H1 (cell line): ENCODE data around the gene ZNF629. TPM values are rescaled to one million over a fixed set of nuclear protein-coding genes. Genes with fewer than 3 reads are reported as not detected.

Source experiments
- CTCF ChIA-PET: fragments of 300-600 bp; sonication (Branson Sonifier 250); formaldehyde crosslinking; loops from one replicate; lab custom pipeline; 2021; ENCODE audit not compliant: partially characterized antibody; lab: Charles Lee
- POLR2A ChIA-PET: fragments of 300-600 bp; sonication (Branson Sonifier 250); formaldehyde crosslinking; loops from one replicate; lab custom pipeline; 2021; ENCODE audit warnings: inconsistent platforms; ENCODE audit not compliant: partially characterized antibody; lab: Charles Lee
- DNase-seq, 2 experiments: peaks; one replicate each; pipeline versions ENCODE4 v3.0.0 to v3.0.0-alpha.2; 2010 to 2022; ENCODE audit warnings: low spot score in 2 of 2, low read depth in 1 of 2, mixed read lengths in 1 of 2
- FAIRE-seq: peaks from 2 replicates; lab custom pipeline; 2011; peaks lifted over from hg19 to GRCh38; lab: Jason Lieb, UNC
- H2AFZ ChIP-seq: 2 replicates; pipeline ENCODE4 v1.8.1; 2012; ENCODE audit warnings: low read length, inconsistent platforms
- H2AK5ac ChIP-seq: 2 replicates; pipeline ENCODE4 v1.6.1; 2013; ENCODE audit warnings: low read depth, low read length
- H2BK120ac ChIP-seq: replicated peaks from 2 replicates; pipeline ENCODE3; 2013; ENCODE audit warnings: low read depth, low read length, inconsistent platforms
- H2BK12ac ChIP-seq: 2 replicates; pipeline ENCODE4 v1.6.1; 2013; ENCODE audit warnings: low read depth, low read length
- H2BK15ac ChIP-seq: 2 replicates; pipeline ENCODE4 v1.6.1; 2013; ENCODE audit warnings: low read length
- H2BK20ac ChIP-seq: 2 replicates; pipeline ENCODE4 v1.6.1; 2013; ENCODE audit warnings: low read length
- H2BK5ac ChIP-seq: 2 replicates; pipeline ENCODE4 v1.6.1; 2013; ENCODE audit warnings: low read depth, low read length
- H3K14ac ChIP-seq: 2 replicates; pipeline ENCODE4 v1.6.1; 2013; ENCODE audit warnings: inconsistent platforms; ENCODE audit not compliant: insufficient read length
- H3K18ac ChIP-seq: 2 replicates; pipeline ENCODE4 v1.6.1; 2013; ENCODE audit warnings: low read length; ENCODE audit errors: extremely low read depth
- H3K23ac ChIP-seq: 2 replicates; pipeline ENCODE4 v1.6.1; 2013; ENCODE audit warnings: inconsistent platforms; ENCODE audit not compliant: insufficient read length
- H3K23me2 ChIP-seq: 2 replicates; pipeline ENCODE4 v1.6.1; 2013; ENCODE audit warnings: low read depth, low read length
- H3K27ac ChIP-seq: 2 replicates; pipeline ENCODE4 v1.6.1; 2011; ENCODE audit warnings: low read depth, low read length, inconsistent platforms
- H3K27me3 ChIP-seq, 4 experiments: replicated peaks in 1 of 4; 1 replicate in 1 of 4; 2 replicates in 3 of 4; pipeline versions ENCODE4 v1.6.1 to v1.8.1; 2011 to 2013; ENCODE audit warnings: low read length in 3 of 4, mild to moderate bottlenecking in 3 of 4, inconsistent platforms in 2 of 4, mixed read lengths in 2 of 4, moderate library complexity in 1 of 4; ENCODE audit not compliant: control insufficient read depth in 3 of 4, insufficient read depth in 3 of 4; ENCODE audit errors: extremely low read depth in 1 of 4
- H3K36me3 ChIP-seq, 4 experiments: 2 replicates each; pipeline versions ENCODE4 v1.6.1 to v1.8.1; 2011 to 2013; ENCODE audit warnings: mild to moderate bottlenecking in 4 of 4, low read length in 3 of 4, moderate library complexity in 2 of 4, control low read depth in 1 of 4, inconsistent platforms in 1 of 4; ENCODE audit not compliant: insufficient read depth in 4 of 4, control insufficient read depth in 2 of 4
- H3K4ac ChIP-seq: replicated peaks from 2 replicates; pipeline ENCODE3; 2013; ENCODE audit warnings: low read length, low read depth, mixed read lengths, inconsistent platforms; ENCODE audit not compliant: insufficient read length
- H3K4me1 ChIP-seq, 4 experiments: replicated peaks in 1 of 4; 1 replicate in 1 of 4; 2 replicates in 3 of 4; pipeline versions ENCODE4 v1.6.1 to v1.8.1; 2011 to 2013; ENCODE audit warnings: low read length in 3 of 4, inconsistent platforms in 2 of 4, mixed read lengths in 1 of 4; ENCODE audit not compliant: insufficient read depth in 4 of 4, control insufficient read depth in 3 of 4
- H3K4me2 ChIP-seq, 2 experiments: 2 replicates each; pipeline versions ENCODE4 v1.6.1 to v1.8.1; 2011 to 2013; ENCODE audit warnings: low read depth in 2 of 2, low read length in 2 of 2, control low read depth in 1 of 2, inconsistent platforms in 1 of 2, mild to moderate bottlenecking in 1 of 2; ENCODE audit not compliant: insufficient read depth in 1 of 2
- H3K4me3 ChIP-seq, 4 experiments: fragments of 200-600, 300-600 bp in 1 of 4; sonication (generic), shearing (Covaris generic), sonication (Bioruptor Twin) in 1 of 4; 2 replicates each; pipeline versions ENCODE4 v1.5.1 to v1.8.1; 2011 to 2016; ENCODE audit warnings: low read length in 4 of 4, low read depth in 3 of 4, control low read depth in 2 of 4, inconsistent platforms in 2 of 4, mild to moderate bottlenecking in 2 of 4, mixed read lengths in 1 of 4, moderate library complexity in 1 of 4; ENCODE audit not compliant: insufficient read depth in 2 of 4; ENCODE audit errors: extremely low read depth in 1 of 4
- H3K56ac ChIP-seq: replicated peaks from 2 replicates; pipeline ENCODE3; 2013; ENCODE audit warnings: low read depth, mild to moderate bottlenecking, mixed read lengths, low read length, inconsistent platforms; ENCODE audit not compliant: insufficient read length
- H3K79me1 ChIP-seq: 2 replicates; pipeline ENCODE4 v1.6.1; 2013; ENCODE audit warnings: low read depth, low read length, control low read depth
- H3K79me2 ChIP-seq, 2 experiments: 2 replicates each; pipeline versions ENCODE4 v1.6.1 to v1.8.1; 2012 to 2013; ENCODE audit warnings: low read length in 2 of 2, mild to moderate bottlenecking in 2 of 2, inconsistent platforms in 1 of 2; ENCODE audit not compliant: insufficient read depth in 2 of 2, control insufficient read depth in 1 of 2
- H3K9ac ChIP-seq, 4 experiments: replicated peaks in 1 of 4; 1 replicate in 1 of 4; 2 replicates in 3 of 4; pipeline versions ENCODE4 v1.6.1 to v1.8.1; 2011 to 2013; ENCODE audit warnings: low read depth in 3 of 4, low read length in 3 of 4, control low read depth in 2 of 4, mild to moderate bottlenecking in 2 of 4, moderate library complexity in 2 of 4, inconsistent platforms in 1 of 4; ENCODE audit errors: extremely low read depth in 1 of 4
- H3K9me3 ChIP-seq, 2 experiments: 2 replicates each; pipeline versions ENCODE4 v1.6.1 to v1.8.1; 2012 to 2013; ENCODE audit warnings: mild to moderate bottlenecking in 2 of 2, moderate library complexity in 2 of 2, control low read depth in 1 of 2, inconsistent platforms in 1 of 2, low read depth in 1 of 2, low read length in 1 of 2, mixed read lengths in 1 of 2; ENCODE audit not compliant: insufficient read depth in 2 of 2
- H4K20me1 ChIP-seq, 2 experiments: replicated peaks in 1 of 2; 2 replicates each; pipeline versions ENCODE3 to v1.8.1; 2011 to 2013; ENCODE audit warnings: inconsistent platforms in 2 of 2, low read length in 2 of 2, mild to moderate bottlenecking in 1 of 2; ENCODE audit not compliant: insufficient read depth in 2 of 2, control insufficient read depth in 1 of 2
- H4K5ac ChIP-seq: 2 replicates; pipeline ENCODE4 v1.6.1; 2013; ENCODE audit warnings: low read length, low read depth, mixed read lengths, inconsistent platforms; ENCODE audit not compliant: insufficient read length
- H4K8ac ChIP-seq: 2 replicates; pipeline ENCODE4 v1.8.0; 2013; ENCODE audit warnings: mild to moderate bottlenecking, moderate library complexity, low read length, inconsistent platforms; ENCODE audit not compliant: insufficient read depth; ENCODE audit errors: extremely low read depth
- H4K91ac ChIP-seq: replicated peaks from 2 replicates; pipeline ENCODE3; 2013; ENCODE audit warnings: low read length, mixed read lengths, inconsistent platforms; ENCODE audit not compliant: insufficient read length
- KDM4A ChIP-seq: IDR thresholded peaks from one replicate; pipeline ENCODE4 v1.7.1; 2012; ENCODE audit warnings: low read depth, mild to moderate bottlenecking, moderate library complexity, low read length, inconsistent platforms; ENCODE audit not compliant: severe bottlenecking
- SRF ChIP-seq: IDR thresholded peaks from 2 replicates; pipeline ENCODE4 v1.6.1; 2011; ENCODE audit warnings: mild to moderate bottlenecking, low read depth, low read length, moderate library complexity
- WGBS, 2 experiments: shearing (Covaris generic) in 1 of 2; methylation state at CpG; one replicate each; pipeline versions ENCODE4 v1.1.6 to v1.1.7; 2013 to 2015; ENCODE audit warnings: low lambda C conversion rate in 2 of 2, mixed read lengths in 2 of 2, inconsistent platforms in 1 of 2, low coverage in 1 of 2, missing lambda C conversion rate in 1 of 2; ENCODE audit not compliant: insufficient replicate concordance in 2 of 2, insufficient coverage in 1 of 2, insufficient read length in 1 of 2; ENCODE audit errors: extremely low coverage in 1 of 2, missing lambda C conversion rate in 1 of 2; 5-methylcytosine and 5-hydroxymethylcytosine counted together
- polyA plus RNA-seq, 7 experiments: library from polyadenylated mRNA; depleted of rRNA in 3 of 7; stranded (reverse) in 5 of 7; unstranded in 2 of 7; fragments of >200 nt in 5 of 7; fragments of 200-250 nt in 2 of 7; gene quantifications; 1 replicate in 5 of 7; 2 replicates in 1 of 7; 4 replicates in 1 of 7; pipeline versions ENCODE4 v1.2.1 to v1.2.3, GENCODE V29; 2011 to 2013; ENCODE audit warnings: missing spikeins in 2 of 7, mixed read lengths in 2 of 7
- total RNA-seq: library from RNA; stranded (reverse); fragmentation: NEBNext Ultra II Directional; extraction: Animal tissue kit (Norgen Biotek cat#: 25700); gene quantifications from 2 replicates; pipeline ENCODE4 v1.2.1, GENCODE V29; 2021

ZNF629 gene
- total and polyA plus RNA-seq, 2 of the 8 experiments (the other 6 are each of a cell fraction or from before 2014, with no cell fraction given), result 11.0 to 19.5 TPM

GRCh38 chr16:30787613-30788378, 791 bp upstream of the ZNF629 start:
- H4K5ac ChIP-seq, result peak overlapping the region; percentile 7
- H3K27ac ChIP-seq, result peak overlapping the region; percentile 79; the same call in 1 of the 2 replicates
- H4K8ac ChIP-seq, result peak overlapping the region; percentile 97; the same call in 1 of the 2 replicates
- H3K9me3 ChIP-seq, result no peaks in the 10 kb centered on the region
- CTCF ChIA-PET, result interaction anchor here (0.6 to 1.5 kb wide), 5 partner anchors 8 to 108 kb away, joined by 3 to 8 read pairs (median 3); no protein-coding TSS in a partner anchor
- H2BK5ac ChIP-seq, result peak overlapping the region; percentile 71; the same call in 1 of the 2 replicates
- H3K79me1 ChIP-seq, result peaks cover 9% of the 10 kb centered on the region
- peaks cover 0 to 17% of the 10 kb centered on the region in 2 experiments; a peak in 2 of 4 replicates for H3K79me2 ChIP-seq
- no peak overlapping the region for H3K14ac ChIP-seq
- no peak for DNase-seq
- H2BK20ac ChIP-seq, result no peak overlapping the region
- H3K4me2 ChIP-seq, result peak overlapping the region; percentile 64 to 94
- no peak overlapping the region for H3K56ac ChIP-seq
- 0 out of 2 replicates have a peak overlapping the region, but pooled peaks have one; percentile 27 for H2BK12ac ChIP-seq
- peaks cover 7 to 12% (median 9%) of the 10 kb centered on the region in 4 experiments; a peak in 6 of 8 replicates for H3K36me3 ChIP-seq
- 0 out of 2 replicates have a peak overlapping the region, but pooled peaks have one; percentile 88 for H2BK15ac ChIP-seq
- H3K23ac ChIP-seq, result no peak overlapping the region
- peaks cover 9% of the 10 kb centered on the region; the same call in 1 of the 2 replicates for H3K23me2 ChIP-seq
- peak overlapping the region; percentile 67 for H4K91ac ChIP-seq
- no peaks in the 10 kb centered on the region for H4K20me1 ChIP-seq
- TF ChIP-seq SRF (no peak), KDM4A (peak; percentile 14)
- H3K4ac ChIP-seq, result peak overlapping the region; percentile 7
- FAIRE-seq, result no peak
- POLR2A ChIA-PET, result interaction anchor here (0.6 to 2.8 kb wide), 11 partner anchors 10 to 113 kb away, joined by 3 to 40 read pairs (median 3); no protein-coding TSS in a partner anchor
- H2AK5ac ChIP-seq, result peak overlapping the region; percentile 17; the same call in 1 of the 2 replicates
- peak overlapping the region; percentile 61; the same call in 1 of the 2 replicates for H2AFZ ChIP-seq
- H3K27me3 ChIP-seq, result no peaks in the 10 kb centered on the region; a peak in 1 of 7 replicates
- peak overlapping the region in 3 of 4 experiments; percentile 72 to 87 (median 85); a peak in 4 of 7 replicates for H3K9ac ChIP-seq
- H2BK120ac ChIP-seq, result no peak overlapping the region
- H3K4me3 ChIP-seq, result peak overlapping the region; percentile 70 to 99 (median 93)
- H3K18ac ChIP-seq, result peak overlapping the region; percentile 83
- H3K4me1 ChIP-seq, result peaks cover 0 to 8% (median 0%) of the 10 kb centered on the region in 4 experiments; a peak in 2 of 7 replicates
- WGBS, 2 experiments, result 72% methylated on average over 11 of the region's 11 CpGs; no CpG with 5 or more reads in 1 of the 2 experiments
